Hippocampal formation (tissue), 2 donors: Measurements from ENCODE around the gene SLC39A1.
"Not testable (repeated sequence)": the region's sequence is repeated elsewhere in the genome, so short reads cannot be mapped to it uniquely, and the experiment has no call there.

Source experiments
- DNase-seq, 2 donors: peaks; one replicate each; lab custom pipeline; 2025; lab: John Stamatoyannopoulos, UW

The SLC39A1 gene, protein sequence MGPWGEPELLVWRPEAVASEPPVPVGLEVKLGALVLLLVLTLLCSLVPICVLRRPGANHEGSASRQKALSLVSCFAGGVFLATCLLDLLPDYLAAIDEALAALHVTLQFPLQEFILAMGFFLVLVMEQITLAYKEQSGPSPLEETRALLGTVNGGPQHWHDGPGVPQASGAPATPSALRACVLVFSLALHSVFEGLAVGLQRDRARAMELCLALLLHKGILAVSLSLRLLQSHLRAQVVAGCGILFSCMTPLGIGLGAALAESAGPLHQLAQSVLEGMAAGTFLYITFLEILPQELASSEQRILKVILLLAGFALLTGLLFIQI

GRCh38 chr1:153963030-153963849 is at the start of gene SLC39A1:
TSS of gene SLC39A1 (minus strand) at chr1:153963537. CDS start at chr1:153962715, 822 bp downstream.
- DNase-seq, result peak; percentile 98 to 99

GRCh38 chr1:154012543-154012942 is 49.2 kb upstream of the SLC39A1 start:
- DNase-seq, result not testable (repeated sequence)

DNA sequence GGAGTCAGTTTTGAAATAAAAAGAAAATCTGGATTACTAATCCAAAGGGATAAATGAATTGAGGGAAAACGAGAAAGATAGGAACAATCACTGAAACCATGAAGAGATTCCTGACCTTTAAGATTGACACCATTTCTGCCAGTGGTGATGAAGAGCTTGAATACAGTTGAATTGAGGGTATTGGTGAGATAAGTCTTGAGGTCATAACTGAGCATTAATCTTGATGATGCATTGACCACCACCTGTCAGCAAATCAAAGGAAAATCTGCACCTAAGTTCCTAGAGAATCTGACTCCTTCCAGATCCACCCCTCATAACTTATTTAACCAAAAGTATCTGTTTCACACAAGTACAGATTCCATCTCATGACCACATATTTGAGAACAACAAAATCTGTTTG is 48.8 kb upstream of the SLC39A1 start:
- no peak for DNase-seq

DNA sequence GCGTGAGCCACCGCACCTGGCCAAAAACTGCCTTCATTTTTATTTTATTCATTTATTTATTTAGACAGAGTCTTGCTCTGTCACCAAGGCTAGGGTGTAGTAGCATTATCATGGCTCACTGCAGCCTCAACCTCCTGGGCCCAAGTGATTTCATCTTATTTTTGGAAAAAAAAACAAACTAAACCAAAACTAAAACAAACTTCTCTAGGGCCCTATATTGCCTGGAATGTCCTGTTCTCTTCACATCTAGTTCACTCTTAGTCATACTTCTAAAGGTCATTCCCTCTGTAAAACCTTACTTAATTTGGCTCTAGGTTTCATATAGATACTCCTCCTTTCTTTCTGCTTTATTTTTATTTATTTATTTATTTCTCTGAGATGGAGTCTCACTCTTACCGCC is 42.8 kb upstream of the SLC39A1 start:
- DNase-seq, result no peak

- no peak for DNase-seq
Observed at GRCh38 chr1:154000420-154000819, 37.1 kb upstream of the SLC39A1 start.

DNA sequence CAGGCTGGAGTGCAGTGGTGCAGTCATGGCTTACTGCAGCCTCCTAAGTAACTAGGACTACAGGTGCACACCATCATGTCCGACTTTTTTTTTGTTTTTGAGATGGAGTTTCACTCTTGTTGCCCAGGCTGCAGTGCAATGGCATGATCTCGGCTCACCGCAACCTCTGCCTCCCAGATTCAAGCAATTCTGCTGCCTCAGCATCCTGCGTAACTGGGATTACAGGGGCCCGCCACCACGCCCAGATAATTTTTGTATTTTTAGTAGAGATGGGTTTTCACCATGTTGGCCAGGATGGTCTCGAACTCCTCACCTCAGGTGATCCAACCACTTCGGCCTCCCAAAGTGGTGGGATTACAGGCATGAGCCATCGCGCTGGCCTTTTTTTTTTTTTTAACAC is 33.5 kb upstream of the SLC39A1 start:
- not testable (repeated sequence) for DNase-seq

GRCh38 chr1:153995640-153996039 is 32.3 kb upstream of the SLC39A1 start:
- no peak for DNase-seq

DNA sequence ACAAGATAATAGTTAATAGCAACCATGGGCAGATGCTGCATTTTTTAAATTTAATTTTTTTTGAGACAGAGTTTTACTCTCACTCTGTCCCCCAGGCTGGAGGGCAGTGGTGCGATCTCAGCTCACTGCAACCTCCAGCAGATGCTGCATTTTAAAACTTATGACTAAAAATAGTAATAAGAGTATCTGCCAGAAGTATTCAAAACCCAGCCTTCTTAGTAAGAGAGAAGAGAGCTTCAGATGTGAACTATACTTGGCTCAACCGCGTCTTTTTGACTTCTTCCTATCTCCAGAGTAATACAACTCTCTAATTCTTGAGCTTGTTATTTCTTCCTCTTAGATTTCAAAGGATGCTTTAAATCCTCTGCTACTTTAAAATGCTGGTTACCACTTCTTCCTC is 31.9 kb upstream of the SLC39A1 start:
- DNase-seq, result no peak

GRCh38 chr1:153991806-153992205 is 28.5 kb upstream of the SLC39A1 start:
- DNase-seq, result no peak

DNA sequence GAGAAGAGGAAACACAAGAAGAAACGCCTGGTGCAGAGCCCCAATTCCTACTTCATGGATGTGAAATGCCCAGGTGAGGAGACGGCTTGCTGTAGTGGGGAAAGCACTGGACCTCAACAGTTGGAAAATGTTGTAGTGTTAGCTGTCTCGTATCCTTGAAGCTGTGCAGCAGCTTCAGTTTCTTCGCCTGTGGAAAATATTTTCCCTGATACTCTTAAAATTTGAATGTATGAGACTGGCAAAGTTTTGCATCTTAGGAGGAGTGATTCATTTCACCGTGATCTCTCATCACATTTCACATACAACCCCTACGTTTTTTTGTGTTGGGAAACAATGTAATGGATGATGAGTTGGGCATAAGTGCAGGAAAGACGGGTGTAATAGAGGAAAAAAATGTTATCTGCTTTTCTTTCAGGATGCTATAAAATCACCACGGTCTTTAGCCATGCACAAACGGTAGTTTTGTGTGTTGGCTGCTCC is 27.9 kb upstream of the SLC39A1 start:
- no peak for DNase-seq

DNA sequence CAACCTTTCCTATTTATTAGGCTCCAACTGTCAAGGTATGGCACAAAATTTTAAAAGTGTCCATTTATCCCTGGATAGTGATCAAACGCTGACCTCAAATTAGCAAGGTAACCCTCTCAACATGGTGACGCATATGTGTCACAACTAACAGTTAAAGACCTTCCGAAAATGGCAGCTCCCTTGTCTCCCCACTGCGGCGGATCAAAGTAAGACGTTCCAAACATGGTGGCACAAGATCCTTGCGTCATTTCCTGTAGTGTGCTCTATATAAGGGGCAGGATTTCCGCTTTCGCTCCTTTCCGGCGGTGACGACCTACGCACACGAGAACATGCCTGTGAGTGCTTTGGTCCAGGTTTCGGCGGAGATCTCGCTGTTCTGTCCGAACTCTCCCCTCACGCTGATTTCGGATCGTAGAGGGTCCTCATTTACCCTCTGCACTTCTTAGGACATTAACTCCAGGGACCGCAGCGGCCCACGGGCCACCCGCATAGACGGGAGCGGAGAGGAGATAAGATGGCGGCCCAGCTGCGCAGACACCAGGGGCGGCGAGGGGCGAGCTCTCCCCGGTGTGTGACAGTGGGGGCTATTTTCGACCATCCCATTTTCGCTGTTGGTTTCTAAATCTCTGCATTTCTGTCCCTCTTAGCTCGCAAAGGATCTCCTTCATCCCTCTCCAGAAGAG is 27.3 kb upstream of the SLC39A1 start, which contains the start of gene RPS27:
TSS of gene RPS27 (plus strand) at position 295 of the 683 bp plus-strand sequence. CDS start at position 330, 35 bp downstream.
- DNase-seq, result peak; percentile 87 to 99

- DNase-seq, result no peak
Observed at GRCh38 chr1:153987621-153988020, 24.3 kb upstream of the SLC39A1 start.

DNA sequence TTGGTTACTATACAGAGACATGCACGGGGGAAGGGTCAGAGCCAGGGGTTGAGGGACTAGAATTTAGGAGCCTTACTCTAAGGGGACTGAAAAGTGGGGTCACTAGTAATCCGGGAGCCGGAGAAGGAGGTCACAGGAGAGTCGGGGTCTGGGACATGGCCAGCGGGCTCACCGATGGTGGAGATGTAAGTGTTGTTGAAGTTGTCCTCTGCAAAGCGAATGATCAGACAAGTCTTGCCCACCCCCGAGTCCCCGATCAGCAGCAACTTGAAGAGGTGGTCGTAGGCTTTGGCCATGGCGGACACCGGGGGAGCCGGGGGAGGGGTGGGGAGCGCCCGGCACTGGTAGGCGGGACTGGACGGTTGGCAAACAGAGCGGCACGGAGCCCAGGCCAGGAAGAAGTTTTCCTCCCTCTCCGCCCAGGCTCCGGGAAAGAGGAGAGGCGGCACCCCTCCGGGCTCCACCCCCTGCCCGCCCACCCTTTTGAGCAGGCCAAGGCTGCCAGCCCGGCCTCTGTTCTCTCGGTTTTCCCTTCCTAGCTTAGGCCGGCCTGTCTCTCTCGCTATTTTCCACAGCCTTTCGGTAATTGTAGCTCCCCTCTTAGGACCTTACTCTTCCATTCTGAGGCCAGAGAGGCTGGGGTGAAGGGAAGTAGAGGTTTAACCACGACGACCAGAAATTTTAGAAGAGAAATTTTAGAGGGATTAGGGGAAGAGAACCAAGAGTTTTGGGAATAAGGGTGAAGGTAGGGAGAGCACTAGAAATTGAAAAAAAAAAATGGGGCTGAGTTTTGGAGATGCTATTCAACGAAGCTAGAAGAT is 22.8 kb upstream of the SLC39A1 start, which contains the start of gene RAB13:
TSS of gene RAB13 (minus strand) at position 399 of the 821 bp plus-strand sequence. CDS start at position 296, 103 bp downstream.
- DNase-seq, result peak; percentile 54 to 66

GRCh38 chr1:153985341-153985912 is 22.1 kb upstream of the SLC39A1 start:
- DNase-seq, result no peak

- DNase-seq, result no peak
Observed at GRCh38 chr1:153984123-153984894, 21.0 kb upstream of the SLC39A1 start.

DNA sequence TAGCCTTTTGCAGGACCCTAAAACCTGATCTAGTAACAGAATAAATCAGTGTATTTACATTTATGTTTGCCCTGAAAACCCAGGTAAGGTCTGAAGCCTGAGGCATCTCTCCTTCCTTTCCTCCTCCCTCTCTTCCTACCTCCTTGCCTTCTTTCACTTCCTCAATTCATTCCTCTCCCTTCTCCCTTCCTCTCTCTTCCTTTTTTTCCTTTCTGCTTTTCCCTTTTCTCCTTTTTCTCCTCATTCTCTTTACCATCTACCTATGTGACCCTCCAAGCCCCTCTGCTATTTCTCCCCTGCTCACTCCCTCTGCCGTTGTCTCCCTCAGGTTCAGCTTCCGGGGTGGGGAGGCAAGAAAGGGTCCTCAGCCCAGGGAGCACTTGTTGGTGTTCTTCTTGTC is 18.4 kb upstream of the SLC39A1 start:
- not testable (repeated sequence) for DNase-seq

GRCh38 chr1:153979091-153979490 is 15.8 kb upstream of the SLC39A1 start:
- not testable (repeated sequence) for DNase-seq

GRCh38 chr1:153978274-153978909 is 15.1 kb upstream of the SLC39A1 start:
- DNase-seq, result no peak
